Prostate gland (tissue), 2 donors: ENCODE data around the gene CLCA4.

ENCODE experiments used
- POLR2A ChIP-seq: fragments of 450-650 bp; IDR thresholded peaks from one replicate; pipeline ENCODE4 v1.6.1; 2016; ENCODE audit warnings: antibody characterized with exemption, mild to moderate bottlenecking
- POLR2AphosphoS5 ChIP-seq: sonication (generic); formaldehyde crosslinking; IDR thresholded peaks from one replicate; pipeline ENCODE4 v1.6.1; 2017; ENCODE audit warnings: antibody characterized with exemption
- TF ChIP-seq, protein P1 (sequence below), 4 experiments: fragments of 200-600 bp in 2 of 4; fragments of 450-650 bp in 2 of 4; sonication (generic) in 2 of 4; IDR thresholded peaks; 1 replicate in 3 of 4; 2 replicates in 1 of 4; pipeline ENCODE4 v1.5.1; 2016 to 2019; ENCODE audit warnings: antibody characterized with exemption in 4 of 4, mild to moderate bottlenecking in 2 of 4, moderate library complexity in 2 of 4

- TF ChIP-seq, protein P1, sequence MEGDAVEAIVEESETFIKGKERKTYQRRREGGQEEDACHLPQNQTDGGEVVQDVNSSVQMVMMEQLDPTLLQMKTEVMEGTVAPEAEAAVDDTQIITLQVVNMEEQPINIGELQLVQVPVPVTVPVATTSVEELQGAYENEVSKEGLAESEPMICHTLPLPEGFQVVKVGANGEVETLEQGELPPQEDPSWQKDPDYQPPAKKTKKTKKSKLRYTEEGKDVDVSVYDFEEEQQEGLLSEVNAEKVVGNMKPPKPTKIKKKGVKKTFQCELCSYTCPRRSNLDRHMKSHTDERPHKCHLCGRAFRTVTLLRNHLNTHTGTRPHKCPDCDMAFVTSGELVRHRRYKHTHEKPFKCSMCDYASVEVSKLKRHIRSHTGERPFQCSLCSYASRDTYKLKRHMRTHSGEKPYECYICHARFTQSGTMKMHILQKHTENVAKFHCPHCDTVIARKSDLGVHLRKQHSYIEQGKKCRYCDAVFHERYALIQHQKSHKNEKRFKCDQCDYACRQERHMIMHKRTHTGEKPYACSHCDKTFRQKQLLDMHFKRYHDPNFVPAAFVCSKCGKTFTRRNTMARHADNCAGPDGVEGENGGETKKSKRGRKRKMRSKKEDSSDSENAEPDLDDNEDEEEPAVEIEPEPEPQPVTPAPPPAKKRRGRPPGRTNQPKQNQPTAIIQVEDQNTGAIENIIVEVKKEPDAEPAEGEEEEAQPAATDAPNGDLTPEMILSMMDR (IDR thresholded peaks at IDR 0.05): no peak
- no peak for TF ChIP-seq POLR2A
- no peak for TF ChIP-seq POLR2AphosphoS5
Observed at GRCh38 chr1:86503406-86504136, 43.3 kb upstream of the CLCA4 start.
